Liver (tissue), 9 donors: ENCODE results near the gene PIK3R5. TPM values are rescaled to one million over a fixed set of nuclear protein-coding genes. Genes with fewer than 3 reads are reported as not detected.
A peak's percentile ranks its signal among the peaks of the same experiment; 100 is the strongest.

Experiments used
- DNase-seq: peaks from one replicate; pipeline ENCODE4 v3.0.0-alpha.2; 2017; ENCODE audit warnings: low spot score
- H3K27ac ChIP-seq, 2 donors: one replicate each; pipeline ENCODE4 v1.7.0; 2013; ENCODE audit warnings: inconsistent platforms in 2 of 2, low read length in 2 of 2, control low read depth in 1 of 2, low read depth in 1 of 2, mild to moderate bottlenecking in 1 of 2
- H3K27me3 ChIP-seq, 4 donors: one replicate each; pipeline versions ENCODE4 v1.6.1 to v1.7.0; 2013; ENCODE audit warnings: low read length in 3 of 4, inconsistent platforms in 1 of 4, mild to moderate bottlenecking in 1 of 4, moderate library complexity in 1 of 4; ENCODE audit not compliant: control insufficient read depth in 4 of 4, insufficient read depth in 4 of 4
- H3K36me3 ChIP-seq, 4 donors: one replicate each; pipeline versions ENCODE4 v1.6.1 to v1.7.0; 2013; ENCODE audit warnings: low read length in 3 of 4, mild to moderate bottlenecking in 3 of 4, low read depth in 1 of 4, moderate library complexity in 1 of 4; ENCODE audit not compliant: control insufficient read depth in 4 of 4, insufficient read depth in 3 of 4
- H3K4me1 ChIP-seq, 4 donors: one replicate each; pipeline versions ENCODE4 v1.6.1 to v1.7.0; 2013; ENCODE audit warnings: low read length in 3 of 4, mild to moderate bottlenecking in 3 of 4, moderate library complexity in 1 of 4; ENCODE audit not compliant: control insufficient read depth in 4 of 4, insufficient read depth in 4 of 4
- H3K4me3 ChIP-seq, 3 donors: one replicate each; pipeline versions ENCODE4 v1.6.1 to v1.7.0; 2013; ENCODE audit warnings: low read length in 3 of 3, control low read depth in 1 of 3, low read depth in 1 of 3, mild to moderate bottlenecking in 1 of 3
- H3K9ac ChIP-seq, 2 donors: one replicate each; pipeline ENCODE4 v1.7.0; 2013; ENCODE audit warnings: low read length in 2 of 2, mild to moderate bottlenecking in 2 of 2, moderate library complexity in 2 of 2, control low read depth in 1 of 2, low read depth in 1 of 2
- H3K9me3 ChIP-seq, 4 donors: one replicate each; pipeline versions ENCODE4 v1.6.1 to v1.7.0; 2013; ENCODE audit warnings: low read length in 3 of 4; ENCODE audit not compliant: control insufficient read depth in 4 of 4
- ATF3 ChIP-seq: IDR thresholded peaks from 2 replicates; pipeline ENCODE4 v1.6.1; 2016; ENCODE audit warnings: antibody characterized with exemption
- CTCF ChIP-seq: fragments of 150-350 bp; IDR thresholded peaks from 2 replicates; pipeline ENCODE4 v1.5.1; 2017; ENCODE audit warnings: improper control_type of control experiment, low read depth, low read length; ENCODE audit not compliant: missing input control
- EGR1 ChIP-seq, 2 donors: IDR thresholded peaks; 2 replicates each; pipeline ENCODE4 v1.6.1; 2016 to 2018; ENCODE audit warnings: antibody characterized with exemption in 2 of 2, low read depth in 2 of 2
- FOXA1 ChIP-seq: IDR thresholded peaks from 2 replicates; pipeline ENCODE4 v1.6.1; 2016; ENCODE audit warnings: antibody characterized with exemption
- FOXA2 ChIP-seq: IDR thresholded peaks from 2 replicates; pipeline ENCODE4 v1.6.1; 2016; ENCODE audit warnings: antibody characterized with exemption
- GABPA ChIP-seq, 2 donors: IDR thresholded peaks in 1 of 2; conservative IDR thresholded peaks in 1 of 2; 2 replicates each; pipeline ENCODE4 v1.6.1; 2016; ENCODE audit warnings: antibody characterized with exemption in 2 of 2, mild to moderate bottlenecking in 1 of 2, moderate library complexity in 1 of 2
- HNF4A ChIP-seq, 2 donors: conservative IDR thresholded peaks; 2 replicates each; pipeline ENCODE4 v1.6.1; 2016; ENCODE audit warnings: antibody characterized with exemption in 2 of 2, mild to moderate bottlenecking in 2 of 2
- HNF4G ChIP-seq: IDR thresholded peaks from 2 replicates; pipeline ENCODE4 v1.6.1; 2016; ENCODE audit warnings: antibody characterized with exemption
- JUND ChIP-seq, 2 donors: IDR thresholded peaks; 2 replicates each; pipeline ENCODE4 v1.6.1; 2016; ENCODE audit warnings: antibody characterized with exemption in 2 of 2
- NR2F2 ChIP-seq: IDR thresholded peaks from 2 replicates; pipeline ENCODE4 v1.6.1; 2016; ENCODE audit warnings: antibody characterized with exemption
- RAD21 ChIP-seq, 2 donors: IDR thresholded peaks; 2 replicates each; pipeline ENCODE4 v1.6.1; 2016; ENCODE audit warnings: antibody characterized with exemption in 2 of 2, mild to moderate bottlenecking in 2 of 2
- RXRA ChIP-seq, 2 donors: IDR thresholded peaks; 2 replicates each; pipeline ENCODE4 v1.6.1; 2017 to 2018; ENCODE audit warnings: antibody characterized with exemption in 2 of 2, mild to moderate bottlenecking in 1 of 2
- SP1 ChIP-seq: IDR thresholded peaks from 2 replicates; pipeline ENCODE4 v1.6.1; 2018; ENCODE audit warnings: antibody characterized with exemption, mild to moderate bottlenecking
- TAF1 ChIP-seq: conservative IDR thresholded peaks from 2 replicates; pipeline ENCODE4 v1.6.1; 2016; ENCODE audit warnings: antibody characterized with exemption, mild to moderate bottlenecking
- YY1 ChIP-seq: IDR thresholded peaks from 2 replicates; pipeline ENCODE4 v1.6.1; 2016; ENCODE audit warnings: antibody characterized with exemption, mild to moderate bottlenecking
- ZBTB33 ChIP-seq: IDR thresholded peaks from 2 replicates; pipeline ENCODE4 v1.6.1; 2016; ENCODE audit warnings: antibody characterized with exemption
- WGBS: extraction: QIAGEN DNeasy Blood & Tissue Kit; methylation state at CpG from one replicate; pipeline ENCODE4 v1.1.7; 2013; 5-methylcytosine and 5-hydroxymethylcytosine counted together
- polyA plus RNA-seq, 2 donors: library from polyadenylated mRNA; stranded (reverse) in 1 of 2; unstranded in 1 of 2; fragments of 200-250 nt in 1 of 2; fragments of >200 nt in 1 of 2; fragmentation: Nextera tagmentation in 1 of 2; extraction: Ambion mirVana in 1 of 2; gene quantifications; one replicate each; pipeline versions ENCODE4 v1.2.1 to v1.2.3, GENCODE V29; 2013 to 2015
- total RNA-seq, 2 donors: library from RNA; depleted of rRNA; stranded (reverse); fragments of >200 nt; gene quantifications; one replicate each; pipeline ENCODE4 v1.2.3, GENCODE V29; 2014
- TF ChIP-seq, protein P1 (sequence below): IDR thresholded peaks from 2 replicates; pipeline ENCODE4 v1.6.1; 2016; ENCODE audit warnings: antibody characterized with exemption
- TF ChIP-seq, protein P2 (sequence below): IDR thresholded peaks from 2 replicates; pipeline ENCODE4 v1.6.1; 2016; ENCODE audit warnings: antibody characterized with exemption, mild to moderate bottlenecking
- donor health status: healthy.
- donor health status: healthy.
- donor health status: healthy.
- donor health status: healthy.
- donor health status: healthy.

The PIK3R5 gene
- total and polyA plus RNA-seq, 4 donors, result 0.93 to 7.8 (median 2.6) TPM

- no peak overlapping the region for H3K4me3 ChIP-seq
Measured at GRCh38 chr17:8997994-8998628, 32.6 kb upstream of the PIK3R5 start.

More at GRCh38 chr17:8997994-8998628, 32.6 kb upstream of the PIK3R5 start:
- no peak overlapping the region for H3K9ac ChIP-seq
- H3K36me3 ChIP-seq, result no peaks in the 10 kb centered on the region
- TF ChIP-seq NR2F2 (no peak), RAD21 (IDR thresholded peaks at IDR 0.05) (peak; percentile 80 to 94), TAF1 (no peak), ATF3 (no peak), FOXA1 (no peak), SP1 (no peak), FOXA2 (no peak), CTCF (peak; percentile 86), HNF4G (no peak), RXRA (IDR thresholded peaks at IDR 0.05) (peak in 1 of 2 donors; percentile 13), GABPA (IDR thresholded peaks at IDR 0.05 in 1 of 2, conservative IDR thresholded peaks at IDR 0.05 in 1 of 2) (no peak), JUND (IDR thresholded peaks at IDR 0.05) (no peak), YY1 (peak; percentile 85), EGR1 (IDR thresholded peaks at IDR 0.05; ENCODE audit: low read depth in 2 of 2) (no peak), ZBTB33 (no peak), HNF4A (conservative IDR thresholded peaks at IDR 0.05) (no peak)
- TF ChIP-seq, protein P1, sequence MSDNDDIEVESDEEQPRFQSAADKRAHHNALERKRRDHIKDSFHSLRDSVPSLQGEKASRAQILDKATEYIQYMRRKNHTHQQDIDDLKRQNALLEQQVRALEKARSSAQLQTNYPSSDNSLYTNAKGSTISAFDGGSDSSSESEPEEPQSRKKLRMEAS, result no peak
- TF ChIP-seq, protein P2, sequence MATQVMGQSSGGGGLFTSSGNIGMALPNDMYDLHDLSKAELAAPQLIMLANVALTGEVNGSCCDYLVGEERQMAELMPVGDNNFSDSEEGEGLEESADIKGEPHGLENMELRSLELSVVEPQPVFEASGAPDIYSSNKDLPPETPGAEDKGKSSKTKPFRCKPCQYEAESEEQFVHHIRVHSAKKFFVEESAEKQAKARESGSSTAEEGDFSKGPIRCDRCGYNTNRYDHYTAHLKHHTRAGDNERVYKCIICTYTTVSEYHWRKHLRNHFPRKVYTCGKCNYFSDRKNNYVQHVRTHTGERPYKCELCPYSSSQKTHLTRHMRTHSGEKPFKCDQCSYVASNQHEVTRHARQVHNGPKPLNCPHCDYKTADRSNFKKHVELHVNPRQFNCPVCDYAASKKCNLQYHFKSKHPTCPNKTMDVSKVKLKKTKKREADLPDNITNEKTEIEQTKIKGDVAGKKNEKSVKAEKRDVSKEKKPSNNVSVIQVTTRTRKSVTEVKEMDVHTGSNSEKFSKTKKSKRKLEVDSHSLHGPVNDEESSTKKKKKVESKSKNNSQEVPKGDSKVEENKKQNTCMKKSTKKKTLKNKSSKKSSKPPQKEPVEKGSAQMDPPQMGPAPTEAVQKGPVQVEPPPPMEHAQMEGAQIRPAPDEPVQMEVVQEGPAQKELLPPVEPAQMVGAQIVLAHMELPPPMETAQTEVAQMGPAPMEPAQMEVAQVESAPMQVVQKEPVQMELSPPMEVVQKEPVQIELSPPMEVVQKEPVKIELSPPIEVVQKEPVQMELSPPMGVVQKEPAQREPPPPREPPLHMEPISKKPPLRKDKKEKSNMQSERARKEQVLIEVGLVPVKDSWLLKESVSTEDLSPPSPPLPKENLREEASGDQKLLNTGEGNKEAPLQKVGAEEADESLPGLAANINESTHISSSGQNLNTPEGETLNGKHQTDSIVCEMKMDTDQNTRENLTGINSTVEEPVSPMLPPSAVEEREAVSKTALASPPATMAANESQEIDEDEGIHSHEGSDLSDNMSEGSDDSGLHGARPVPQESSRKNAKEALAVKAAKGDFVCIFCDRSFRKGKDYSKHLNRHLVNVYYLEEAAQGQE, result no peak
- H3K9me3 ChIP-seq, result no peaks in the 10 kb centered on the region
- no peak overlapping the region for H3K27ac ChIP-seq
- DNase-seq, result peak; percentile 56
- no peaks in the 10 kb centered on the region for H3K27me3 ChIP-seq
- peaks cover 0 to 8% (median 5%) of the 10 kb centered on the region in 4 donors for H3K4me1 ChIP-seq
- 7% methylated on average over 9 of the region's 9 CpGs for WGBS
